Measurements from ENCODE around the gene PDPN.
A peak's percentile ranks its signal among the peaks of the same experiment; 100 is the strongest.

PDPN gene

GRCh38 chr1:13619909-13620308, 36.3 kb downstream of the PDPN start:
- peak; percentile 78 for DNase-seq (ENCODE audit: low read depth)
- no peak overlapping the region for H3K4me3 ChIP-seq (ENCODE audit: control insufficient read depth, low read depth, low read length)
- TF ChIP-seq, protein P1, sequence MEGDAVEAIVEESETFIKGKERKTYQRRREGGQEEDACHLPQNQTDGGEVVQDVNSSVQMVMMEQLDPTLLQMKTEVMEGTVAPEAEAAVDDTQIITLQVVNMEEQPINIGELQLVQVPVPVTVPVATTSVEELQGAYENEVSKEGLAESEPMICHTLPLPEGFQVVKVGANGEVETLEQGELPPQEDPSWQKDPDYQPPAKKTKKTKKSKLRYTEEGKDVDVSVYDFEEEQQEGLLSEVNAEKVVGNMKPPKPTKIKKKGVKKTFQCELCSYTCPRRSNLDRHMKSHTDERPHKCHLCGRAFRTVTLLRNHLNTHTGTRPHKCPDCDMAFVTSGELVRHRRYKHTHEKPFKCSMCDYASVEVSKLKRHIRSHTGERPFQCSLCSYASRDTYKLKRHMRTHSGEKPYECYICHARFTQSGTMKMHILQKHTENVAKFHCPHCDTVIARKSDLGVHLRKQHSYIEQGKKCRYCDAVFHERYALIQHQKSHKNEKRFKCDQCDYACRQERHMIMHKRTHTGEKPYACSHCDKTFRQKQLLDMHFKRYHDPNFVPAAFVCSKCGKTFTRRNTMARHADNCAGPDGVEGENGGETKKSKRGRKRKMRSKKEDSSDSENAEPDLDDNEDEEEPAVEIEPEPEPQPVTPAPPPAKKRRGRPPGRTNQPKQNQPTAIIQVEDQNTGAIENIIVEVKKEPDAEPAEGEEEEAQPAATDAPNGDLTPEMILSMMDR (conservative IDR thresholded peaks at IDR 0.05; ENCODE audit: control insufficient read depth, insufficient read depth, low read depth, low read length): no peak

- no peak overlapping the region for H3K4me3 ChIP-seq (ENCODE audit: control insufficient read depth, low read depth, low read length)
- DNase-seq (ENCODE audit: low read depth): no peak
- TF ChIP-seq, protein P1 (conservative IDR thresholded peaks at IDR 0.05; ENCODE audit: control insufficient read depth, insufficient read depth, low read depth, low read length): no peak
Measured at GRCh38 chr1:13620825-13621224, 37.2 kb downstream of the PDPN start.

DNA sequence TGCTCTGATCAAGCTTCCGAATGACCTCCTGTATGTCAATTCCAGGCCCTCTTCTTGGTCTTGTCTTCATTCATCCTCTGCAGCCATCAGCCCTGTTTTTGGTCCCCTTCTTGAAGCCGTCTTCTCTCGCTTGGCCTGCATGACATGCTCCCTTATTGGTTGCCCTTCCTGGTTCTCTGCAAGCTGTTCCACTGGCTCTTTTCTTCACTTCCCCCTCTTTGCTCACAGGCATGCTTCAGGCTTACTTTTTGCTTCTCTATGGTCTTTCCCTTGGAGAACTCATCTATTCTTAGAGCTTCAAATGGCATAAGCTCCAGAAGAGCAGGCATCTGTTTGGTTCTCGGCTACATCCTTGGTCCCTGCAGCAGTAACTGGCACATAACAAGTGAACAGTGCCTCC, 38.8 kb downstream of the PDPN start:
- DNase-seq (ENCODE audit: low read depth): no peak
- TF ChIP-seq, protein P1 (conservative IDR thresholded peaks at IDR 0.05; ENCODE audit: control insufficient read depth, insufficient read depth, low read depth, low read length): no peak
- no peak overlapping the region for H3K4me3 ChIP-seq (ENCODE audit: control insufficient read depth, low read depth, low read length)

- DNase-seq (ENCODE audit: low read depth): peak; percentile 11
- TF ChIP-seq, protein P1 (conservative IDR thresholded peaks at IDR 0.05; ENCODE audit: control insufficient read depth, insufficient read depth, low read depth, low read length): no peak
- H3K4me3 ChIP-seq (ENCODE audit: control insufficient read depth, low read depth, low read length): no peak overlapping the region
Measured at GRCh38 chr1:13623021-13623637, 39.5 kb downstream of the PDPN start.

GRCh38 chr1:13624526-13624925, 40.9 kb downstream of the PDPN start:
- no peak overlapping the region for H3K4me3 ChIP-seq (ENCODE audit: control insufficient read depth, low read depth, low read length)
- TF ChIP-seq, protein P1 (conservative IDR thresholded peaks at IDR 0.05; ENCODE audit: control insufficient read depth, insufficient read depth, low read depth, low read length): no peak
- no peak for DNase-seq (ENCODE audit: low read depth)

- DNase-seq (ENCODE audit: low read depth): no peak
- H3K4me3 ChIP-seq (ENCODE audit: control insufficient read depth, low read depth, low read length): no peak overlapping the region
- TF ChIP-seq, protein P1 (conservative IDR thresholded peaks at IDR 0.05; ENCODE audit: control insufficient read depth, insufficient read depth, low read depth, low read length): no peak
Measured at GRCh38 chr1:13627127-13627526, 43.5 kb downstream of the PDPN start.

DNA sequence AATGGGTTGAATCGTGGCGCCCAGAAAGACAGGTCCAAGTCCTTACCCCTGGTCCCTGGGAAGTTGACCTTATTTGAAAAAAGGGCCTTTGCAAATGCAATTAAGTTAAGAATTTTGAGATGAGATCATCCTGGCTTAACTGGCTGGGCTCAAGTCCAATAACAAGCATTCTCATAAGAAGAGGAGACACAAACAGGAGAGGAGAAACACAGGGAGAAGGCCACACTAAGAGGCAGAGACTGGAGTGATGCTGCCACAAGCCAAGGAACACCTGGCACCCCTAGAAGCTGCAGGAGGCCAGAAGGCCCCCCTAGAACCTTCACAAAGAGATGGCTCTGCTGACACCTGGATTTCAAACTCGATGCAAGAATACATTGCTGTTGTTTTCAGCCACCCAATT, 44.6 kb downstream of the PDPN start:
- DNase-seq (ENCODE audit: low read depth): peak; percentile 43
- TF ChIP-seq, protein P1 (conservative IDR thresholded peaks at IDR 0.05; ENCODE audit: control insufficient read depth, insufficient read depth, low read depth, low read length): no peak

More for the DNA sequence above, 44.6 kb downstream of the PDPN start:
- H3K4me3 ChIP-seq (ENCODE audit: control insufficient read depth, low read depth, low read length): no peak overlapping the region

Data from fibroblast of mammary gland (primary cell).